Measurements from ENCODE around the gene SLC9A3. TPM values are rescaled to one million over a fixed set of nuclear protein-coding genes. Genes with fewer than 3 reads are reported as not detected.

The SLC9A3 gene
- total RNA-seq, 2 experiments from 2014 or later, result 2.1 to 2.4 TPM

- CTCF ChIA-PET, result interaction anchor here (0.6 kb wide), 1 partner anchor 205 kb away, joined by 4 read pairs; no protein-coding TSS in a partner anchor
- ATAC-seq (peak; percentile 52), DNase-seq (peak; percentile 78)
- Mint-ChIP-seq H3K4me1 (peaks cover 54% of the 10 kb centered on the region), H3K4me3 (peak overlapping the region; percentile 36), H3K36me3 (ENCODE audit: low read depth) (peaks cover 60% of the 10 kb centered on the region), H3K27me3 (no peaks in the 10 kb centered on the region), H3K27ac (peak overlapping the region; percentile 88), H3K9me3 (ENCODE audit: low read depth) (no peaks in the 10 kb centered on the region)
- intact Hi-C loops (cut with DNase I, micrococcal nuclease), result loop anchor here in 1 of 2 experiments (1.0 kb wide), 1 partner anchor 8 kb away; no protein-coding TSS in a partner anchor
- POLR2A ChIA-PET, result no interaction called here
These were observed 60.3 kb downstream of the SLC9A3 start for GRCh38 chr5:463952-464351.

GRCh38 chr5:463301-463700 is 60.9 kb downstream of the SLC9A3 start:
- DNase-seq, result peak; percentile 3
- ChIA-PET POLR2A (no interaction called here), CTCF (no interaction called here)
- H3K4me3 Mint-ChIP-seq, result no peak overlapping the region
- no peak for ATAC-seq
- peaks cover 62% of the 10 kb centered on the region for H3K36me3 Mint-ChIP-seq (ENCODE audit: low read depth)
- H3K27ac Mint-ChIP-seq, result peak overlapping the region; percentile 78
- no peaks in the 10 kb centered on the region for H3K27me3 Mint-ChIP-seq
- intact Hi-C loops (cut with DNase I, micrococcal nuclease), result no loop called here
- no peaks in the 10 kb centered on the region for H3K9me3 Mint-ChIP-seq (ENCODE audit: low read depth)
- peaks cover 61% of the 10 kb centered on the region for H3K4me1 Mint-ChIP-seq

DNA sequence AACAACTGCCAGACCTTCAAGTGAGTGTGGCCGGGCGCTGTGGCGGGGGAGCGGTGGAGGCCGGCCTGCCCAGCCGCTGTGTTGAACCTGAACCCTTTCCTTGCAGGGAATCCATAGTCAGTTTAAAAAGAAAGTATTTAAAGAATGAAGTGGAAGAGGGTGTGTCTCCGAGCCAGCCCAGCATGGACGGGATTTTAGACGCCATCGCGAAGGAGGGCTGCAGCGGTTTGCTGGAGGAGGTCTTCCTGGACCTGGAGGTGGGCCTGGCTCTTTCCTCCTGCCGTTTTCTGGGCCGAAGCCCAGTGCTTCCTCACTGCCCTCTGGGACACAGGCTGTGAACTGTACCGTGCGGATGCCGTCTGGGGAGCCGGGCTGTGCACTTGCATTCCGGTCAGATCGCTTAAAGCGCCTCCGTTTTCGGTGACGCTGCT is 62.2 kb downstream of the SLC9A3 start:
- ChIA-PET POLR2A (no interaction called here), CTCF (no interaction called here)
- H3K4me3 Mint-ChIP-seq, result no peak overlapping the region
- H3K27ac Mint-ChIP-seq, result peak overlapping the region; percentile 82
- intact Hi-C loops (cut with DNase I, micrococcal nuclease), result no loop called here
- no peaks in the 10 kb centered on the region for H3K27me3 Mint-ChIP-seq
- no peak for ATAC-seq
- H3K9me3 Mint-ChIP-seq (ENCODE audit: low read depth), result no peaks in the 10 kb centered on the region
- H3K36me3 Mint-ChIP-seq (ENCODE audit: low read depth), result peaks cover 72% of the 10 kb centered on the region
- H3K4me1 Mint-ChIP-seq, result peaks cover 65% of the 10 kb centered on the region
- DNase-seq, result peak; percentile 5

- Mint-ChIP-seq H3K27me3 (no peaks in the 10 kb centered on the region), H3K4me1 (peaks cover 68% of the 10 kb centered on the region), H3K4me3 (peak overlapping the region; percentile 40), H3K27ac (peak overlapping the region; percentile 97), H3K36me3 (ENCODE audit: low read depth) (peaks cover 80% of the 10 kb centered on the region), H3K9me3 (ENCODE audit: low read depth) (no peaks in the 10 kb centered on the region)
- DNase-seq, result no peak
- POLR2A ChIA-PET, result interaction anchor here (1.0 kb wide), 1 partner anchor 12 kb away, joined by 3 read pairs; no protein-coding TSS in a partner anchor
- ATAC-seq, result no peak
- intact Hi-C loops (cut with DNase I, micrococcal nuclease), result no loop called here
- CTCF ChIA-PET, result interaction anchor here (0.7 to 1.9 kb wide), 2 partner anchors 12 to 14 kb away, joined by 3 to 6 read pairs; no protein-coding TSS in a partner anchor
These were observed 64.0 kb downstream of the SLC9A3 start for GRCh38 chr5:460273-460625.

DNA sequence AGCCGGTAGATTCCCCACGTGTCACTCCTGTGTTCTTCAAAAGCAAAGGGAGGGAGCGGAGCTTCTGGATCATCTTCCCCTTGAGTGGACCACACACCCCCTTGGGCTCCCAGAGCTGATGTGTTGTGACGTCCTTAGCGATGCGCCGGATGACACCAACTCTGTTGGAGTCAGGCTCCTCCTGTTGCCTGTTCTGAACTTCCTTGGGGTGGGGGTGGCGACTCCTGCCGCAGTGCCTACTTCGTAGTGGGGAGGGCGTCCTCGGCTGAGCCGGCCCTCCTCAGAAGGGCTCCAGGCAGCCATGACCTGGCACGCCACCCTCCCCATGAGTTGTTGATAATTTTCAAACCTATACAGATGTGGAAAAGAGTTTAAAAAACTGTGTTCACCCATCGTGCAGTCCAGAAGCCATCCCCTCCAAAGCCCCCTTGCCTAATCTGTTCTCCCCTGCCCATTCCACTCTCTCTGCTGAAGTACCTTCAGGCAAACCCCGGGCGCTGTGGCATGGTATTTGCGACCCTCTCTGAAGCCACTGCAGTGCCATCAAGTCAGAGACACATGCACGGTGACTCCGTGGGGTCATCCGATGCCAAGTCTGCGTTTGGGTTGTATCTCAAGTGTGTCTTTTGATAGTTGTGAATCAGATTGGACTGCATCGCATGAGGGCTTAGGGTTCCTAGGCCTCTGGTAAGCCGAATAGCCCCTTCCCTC is 64.5 kb downstream of the SLC9A3 start:
- ATAC-seq (no peak), DNase-seq (peak; percentile 8)
- Mint-ChIP-seq H3K27me3 (no peaks in the 10 kb centered on the region), H3K36me3 (ENCODE audit: low read depth) (peaks cover 82% of the 10 kb centered on the region), H3K4me3 (peak overlapping the region; percentile 40), H3K9me3 (ENCODE audit: low read depth) (no peaks in the 10 kb centered on the region), H3K27ac (peak overlapping the region; percentile 97), H3K4me1 (peaks cover 73% of the 10 kb centered on the region)
- intact Hi-C loops (cut with DNase I, micrococcal nuclease), result loop anchor here (1.0 to 5.0 kb wide), 6 partner anchors 14 to 242 kb away; partner anchors contain the start of genes CCDC127 (in 1 of the 2), EXOC3 (in 1 of the 2) and SDHA (in 1 of the 2)
- ChIA-PET POLR2A (no interaction called here), CTCF (interaction anchor here (0.6 to 1.9 kb wide), 3 partner anchors 13 to 486 kb away, joined by 3 to 6 read pairs (median 3); no protein-coding TSS in a partner anchor)

GRCh38 chr5:458547-459353 is 65.5 kb downstream of the SLC9A3 start:
- H3K9me3 Mint-ChIP-seq (ENCODE audit: low read depth), result no peaks in the 10 kb centered on the region
- peaks cover 72% of the 10 kb centered on the region for H3K4me1 Mint-ChIP-seq
- ChIA-PET POLR2A (interaction anchor here (0.6 to 1.3 kb wide), 2 partner anchors 12 to 79 kb away, joined by 3 to 4 read pairs; no protein-coding TSS in a partner anchor), CTCF (interaction anchor here (0.6 to 2.9 kb wide), 2 partner anchors 12 to 487 kb away, joined by 3 to 19 read pairs; no protein-coding TSS in a partner anchor)
- intact Hi-C loops (cut with DNase I, micrococcal nuclease), result loop anchor here (1.0 to 5.0 kb wide), 6 partner anchors 14 to 241 kb away; partner anchors contain the start of genes CCDC127 (in 1 of the 2), EXOC3 (in 1 of the 2) and SDHA (in 1 of the 2)
- peak overlapping the region; percentile 97 for H3K27ac Mint-ChIP-seq
- peaks cover 84% of the 10 kb centered on the region for H3K36me3 Mint-ChIP-seq (ENCODE audit: low read depth)
- H3K27me3 Mint-ChIP-seq, result no peaks in the 10 kb centered on the region
- ATAC-seq, result peak; percentile 92
- H3K4me3 Mint-ChIP-seq, result peak overlapping the region; percentile 40
- peak; percentile 84 for DNase-seq

DNA sequence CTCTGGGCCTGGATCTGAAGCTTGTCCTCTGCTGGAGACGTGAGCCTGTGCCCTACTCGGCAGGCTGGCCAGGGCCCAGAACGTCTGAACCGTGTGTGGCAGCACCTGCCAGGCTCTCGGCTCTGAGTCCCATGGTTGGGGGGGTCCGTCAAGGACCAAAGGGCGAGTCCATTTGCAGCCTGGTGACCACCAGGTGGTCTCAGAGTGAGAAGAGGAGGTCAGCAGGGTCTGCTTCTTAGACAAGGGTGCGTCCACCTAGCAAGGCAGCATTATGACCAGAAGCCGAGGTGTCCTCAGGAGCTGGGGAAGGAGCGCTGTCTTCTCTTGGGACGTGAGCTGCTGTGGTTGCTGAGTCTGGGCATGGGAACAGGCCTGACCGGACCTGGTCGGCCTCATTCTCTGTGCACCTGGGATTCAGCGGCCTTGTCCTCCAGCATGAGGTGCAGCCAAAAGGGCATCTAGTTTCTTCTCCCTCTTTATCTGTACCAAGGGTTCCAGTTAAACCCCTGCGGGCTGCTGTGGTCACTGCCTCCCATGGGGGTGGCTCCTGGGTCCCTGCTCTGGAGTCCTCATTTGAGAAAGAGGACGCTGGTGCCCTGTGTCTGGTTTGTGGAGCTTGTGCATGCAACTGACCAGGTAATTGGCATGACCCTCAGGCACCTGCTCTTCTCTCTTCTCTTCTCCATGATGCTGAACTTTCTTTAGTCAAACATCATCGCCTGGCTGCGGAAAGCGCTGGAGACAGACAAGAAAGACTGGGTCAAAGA is 66.9 kb downstream of the SLC9A3 start:
- intact Hi-C loops (cut with DNase I, micrococcal nuclease), result loop anchor here in 1 of 2 experiments (5.0 kb wide), 2 partner anchors 65 to 240 kb away; partner anchors contain the start of genes CCDC127 and SDHA
- Mint-ChIP-seq H3K27me3 (no peaks in the 10 kb centered on the region), H3K4me3 (no peak overlapping the region), H3K4me1 (peaks cover 71% of the 10 kb centered on the region), H3K9me3 (ENCODE audit: low read depth) (peaks cover 3% of the 10 kb centered on the region), H3K27ac (peak overlapping the region; percentile 97), H3K36me3 (ENCODE audit: low read depth) (peaks cover 87% of the 10 kb centered on the region)
- CTCF ChIA-PET, result interaction anchor here (0.6 to 2.9 kb wide), 2 partner anchors 10 to 110 kb away, joined by 3 to 19 read pairs; no protein-coding TSS in a partner anchor
- POLR2A ChIA-PET, result interaction anchor here (1.3 kb wide), 1 partner anchor 11 kb away, joined by 4 read pairs; no protein-coding TSS in a partner anchor
- no peak for ATAC-seq
- peak; percentile 6 for DNase-seq

DNA sequence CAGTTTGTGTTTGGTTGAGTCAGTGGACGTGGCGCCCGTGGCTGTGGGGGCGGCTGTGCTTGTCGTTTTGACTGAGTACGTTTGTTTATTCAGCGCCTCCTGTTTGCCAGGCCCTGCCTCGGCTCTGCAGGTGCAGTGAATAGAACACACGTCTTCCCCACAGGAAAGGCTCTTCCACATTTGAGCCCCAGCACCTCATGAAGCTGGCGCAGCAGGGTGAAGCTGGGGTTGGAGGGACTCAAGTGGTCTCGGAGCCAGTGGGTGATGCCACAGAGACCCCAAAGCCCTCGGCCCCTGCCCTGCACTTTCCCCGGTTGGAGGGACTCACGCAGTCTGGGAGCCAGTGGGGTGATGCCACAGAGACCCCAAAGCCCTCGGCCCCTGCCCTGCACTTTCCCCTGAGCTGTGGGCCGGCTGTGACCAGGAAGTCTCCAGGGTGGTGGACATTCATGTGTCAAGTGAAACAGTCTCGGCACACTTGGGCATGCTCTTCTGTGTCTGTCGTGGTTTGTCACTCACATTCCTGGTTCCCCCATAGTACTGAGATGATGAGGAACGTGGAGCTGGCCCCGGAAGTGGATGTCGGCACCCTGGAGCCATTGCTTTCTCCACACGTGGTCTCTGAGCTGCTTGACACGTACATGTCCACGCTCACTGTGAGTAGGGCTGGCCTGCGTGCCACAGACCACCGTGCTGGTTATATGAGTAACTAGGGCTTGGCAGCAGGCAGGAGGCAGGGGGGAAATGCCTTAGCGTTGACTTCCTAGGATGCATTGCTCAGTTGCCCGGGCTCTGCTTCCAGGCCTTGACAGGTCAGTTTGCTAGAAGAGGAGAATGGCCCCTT is 67.7 kb downstream of the SLC9A3 start:
- ATAC-seq (no peak), DNase-seq (peak; percentile 4)
- Mint-ChIP-seq H3K27me3 (no peaks in the 10 kb centered on the region), H3K4me1 (peaks cover 67% of the 10 kb centered on the region), H3K4me3 (no peak overlapping the region), H3K27ac (peak overlapping the region; percentile 47), H3K36me3 (ENCODE audit: low read depth) (peaks cover 87% of the 10 kb centered on the region), H3K9me3 (ENCODE audit: low read depth) (peaks cover 12% of the 10 kb centered on the region)
- intact Hi-C loops (cut with DNase I, micrococcal nuclease), result loop anchor here in 1 of 2 experiments (5.0 kb wide), 2 partner anchors 64 to 239 kb away; partner anchors contain the start of genes CCDC127 and SDHA
- CTCF ChIA-PET, result interaction anchor here (2.9 kb wide), 1 partner anchor 10 kb away, joined by 19 read pairs; no protein-coding TSS in a partner anchor
- POLR2A ChIA-PET, result no interaction called here

- no peak for DNase-seq
- no peak overlapping the region for H3K27ac Mint-ChIP-seq
- H3K4me3 Mint-ChIP-seq, result no peak overlapping the region
- ATAC-seq, result no peak
- no peaks in the 10 kb centered on the region for H3K27me3 Mint-ChIP-seq
- ChIA-PET CTCF (interaction anchor here (0.7 kb wide), 1 partner anchor 19 kb away, joined by 3 read pairs; no protein-coding TSS in a partner anchor), POLR2A (no interaction called here)
- peaks cover 19% of the 10 kb centered on the region for H3K9me3 Mint-ChIP-seq (ENCODE audit: low read depth)
- peaks cover 63% of the 10 kb centered on the region for H3K4me1 Mint-ChIP-seq
- peaks cover 92% of the 10 kb centered on the region for H3K36me3 Mint-ChIP-seq (ENCODE audit: low read depth)
- intact Hi-C loops (cut with DNase I, micrococcal nuclease), result loop anchor here in 1 of 2 experiments (5.0 kb wide), 2 partner anchors 64 to 239 kb away; partner anchors contain the start of genes CCDC127 and SDHA
These were observed 68.4 kb downstream of the SLC9A3 start for GRCh38 chr5:455806-456205.

DNA sequence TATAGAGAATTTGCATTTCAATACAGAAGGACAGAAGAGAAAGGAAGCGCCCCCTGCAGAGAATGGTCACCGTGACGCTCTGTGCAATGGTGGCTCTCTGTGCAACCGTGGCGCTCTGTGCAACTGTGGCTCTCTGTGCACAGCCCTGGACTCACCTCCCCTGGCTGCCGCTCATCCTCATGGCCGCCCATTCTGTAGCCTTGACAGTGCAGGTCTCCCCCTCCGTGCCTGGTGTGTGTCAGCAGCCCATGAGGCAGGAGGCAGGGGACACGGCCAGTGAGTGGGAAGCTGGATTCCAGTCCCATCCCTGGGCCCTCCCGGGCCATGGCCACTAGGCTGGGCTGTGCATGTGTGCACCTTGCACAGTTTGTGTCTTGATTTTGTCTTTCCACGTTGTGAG is 69.3 kb downstream of the SLC9A3 start:
- ChIA-PET POLR2A (no interaction called here), CTCF (interaction anchor here (0.7 kb wide), 1 partner anchor 18 kb away, joined by 3 read pairs; no protein-coding TSS in a partner anchor)
- no peak overlapping the region for H3K4me3 Mint-ChIP-seq
- peaks cover 54% of the 10 kb centered on the region for H3K4me1 Mint-ChIP-seq
- no peak for ATAC-seq
- H3K27me3 Mint-ChIP-seq, result no peaks in the 10 kb centered on the region
- peak; percentile 4 for DNase-seq
- intact Hi-C loops (cut with DNase I, micrococcal nuclease), result loop anchor here in 1 of 2 experiments (5.0 kb wide), 2 partner anchors 63 to 238 kb away; partner anchors contain the start of genes CCDC127 and SDHA
- peaks cover 23% of the 10 kb centered on the region for H3K9me3 Mint-ChIP-seq (ENCODE audit: low read depth)
- H3K36me3 Mint-ChIP-seq (ENCODE audit: low read depth), result peaks cover 92% of the 10 kb centered on the region
- H3K27ac Mint-ChIP-seq, result no peak overlapping the region
